HG03565 (cell line): ENCODE data around the gene MC4R.

Experiments used
- ATAC-seq: cut with Tn5 transposase; IDR thresholded peaks from one replicate; pipeline ENCODE4 v1.9.1; 2021; ENCODE audit warnings: mild to moderate bottlenecking, moderate library complexity; ENCODE audit not compliant: unreplicated experiment

MC4R gene

GRCh38 chr18:60329131-60329530 lies 43.4 kb downstream of the MC4R start:
- no peak for ATAC-seq

- ATAC-seq = no peak
Observed at GRCh38 chr18:60327880-60328279, 44.7 kb downstream of the MC4R start.

GRCh38 chr18:60322591-60322990 lies 50.0 kb downstream of the MC4R start:
- no peak for ATAC-seq
